ENCODE results near the gene GPR157.

The GPR157 gene

DNA sequence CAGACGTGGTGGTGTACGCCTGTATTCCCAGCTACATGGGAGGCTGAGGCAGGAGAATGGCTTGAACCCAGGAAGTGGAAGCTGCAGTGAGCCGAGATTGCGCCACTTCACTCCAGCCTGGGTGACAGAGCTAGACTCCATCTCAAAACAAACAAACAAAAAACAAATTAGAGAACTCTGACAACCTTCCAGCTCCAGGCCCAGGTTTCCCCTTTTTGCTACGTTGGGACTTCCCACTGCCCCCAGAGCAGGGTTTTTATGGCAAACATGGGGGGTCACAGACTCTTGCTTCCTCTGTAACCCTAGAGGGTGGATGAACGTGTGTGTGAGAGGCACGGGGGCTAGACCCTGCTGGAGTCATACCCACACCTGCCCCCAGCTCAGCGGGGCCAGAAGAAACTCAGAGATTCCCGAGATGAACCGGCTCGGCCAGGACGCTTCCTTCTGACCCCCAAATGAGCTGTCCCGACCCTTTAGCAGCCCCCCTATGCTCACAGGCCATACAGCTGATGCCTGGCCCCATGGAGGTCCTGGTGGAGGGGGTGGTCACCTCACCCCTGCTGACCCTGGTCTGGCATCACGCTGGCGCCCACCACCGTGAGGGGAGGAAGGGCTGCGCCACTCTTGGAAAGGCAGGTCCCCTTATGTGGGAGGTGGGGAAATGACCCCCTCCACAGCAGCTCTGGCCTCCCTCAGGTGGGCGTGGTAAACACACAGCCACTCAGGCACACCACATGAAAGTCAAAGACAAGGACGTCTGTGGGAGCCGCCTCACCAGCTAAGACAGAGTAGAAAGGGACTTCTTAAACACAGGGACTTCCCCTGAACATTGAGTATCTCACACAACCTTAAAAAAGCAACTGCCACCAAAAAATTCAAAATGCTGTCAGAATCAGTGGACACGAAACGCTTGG is 7.1 kb downstream of the GPR157 start:
- no peak for TF ChIP-seq CTCF (conservative IDR thresholded peaks at IDR 0.05; ENCODE audit: low read depth)
- no peak for DNase-seq (ENCODE audit: low spot score)
- H3K27ac ChIP-seq: no peak overlapping the region
- POLR2A ChIA-PET (ENCODE audit: low non-redundant PET): no interaction called here
- CTCF ChIA-PET: interaction anchor here (0.6 to 0.9 kb wide), 3 partner anchors 11 to 901 kb away, joined by 3 to 5 read pairs (median 3); no protein-coding TSS in a partner anchor

GRCh38 chr1:9120312-9120958 is 8.5 kb downstream of the GPR157 start:
- no peak overlapping the region; the same call in 1 of the 2 replicates for H3K27ac ChIP-seq
- POLR2A ChIA-PET (ENCODE audit: low non-redundant PET): no interaction called here
- DNase-seq (ENCODE audit: low spot score): no peak
- CTCF ChIA-PET: no interaction called here
- TF ChIP-seq CTCF (conservative IDR thresholded peaks at IDR 0.05; ENCODE audit: low read depth): no peak

- no peak for DNase-seq (ENCODE audit: low spot score)
- POLR2A ChIA-PET (ENCODE audit: low non-redundant PET): no interaction called here
- CTCF ChIA-PET: no interaction called here
- no peak for TF ChIP-seq CTCF (conservative IDR thresholded peaks at IDR 0.05; ENCODE audit: low read depth)
- peak overlapping the region; percentile 10; the same call in 1 of the 2 replicates for H3K27ac ChIP-seq
These were observed 9.2 kb downstream of the GPR157 start for GRCh38 chr1:9119745-9120144.

DNA sequence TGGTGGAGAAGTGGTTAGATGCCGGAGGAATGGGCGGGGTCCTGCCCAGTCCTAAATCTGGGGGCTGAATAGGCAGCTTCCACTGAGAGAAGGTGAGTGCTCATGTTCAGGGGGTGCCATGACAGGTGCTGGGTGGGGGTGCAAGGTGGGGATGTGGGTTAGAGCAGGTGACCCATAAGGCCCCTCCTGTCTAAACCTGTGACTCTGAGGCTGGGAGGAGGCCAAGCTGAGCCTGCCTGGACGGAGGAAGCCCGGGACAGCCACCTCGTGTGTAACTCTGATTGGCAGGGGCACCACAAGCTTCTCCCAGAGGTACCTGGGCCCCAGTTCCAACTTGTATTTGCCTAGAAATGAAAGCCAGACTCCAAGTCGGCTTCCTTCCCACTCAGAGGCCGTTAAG is 10.7 kb downstream of the GPR157 start:
- CTCF ChIA-PET: interaction anchor here (0.6 kb wide), 1 partner anchor 587 kb away, joined by 3 read pairs; no protein-coding TSS in a partner anchor
- POLR2A ChIA-PET (ENCODE audit: low non-redundant PET): interaction anchor here (1.1 kb wide), 1 partner anchor 9 kb away, joined by 3 read pairs; no protein-coding TSS in a partner anchor
- H3K27ac ChIP-seq: peak overlapping the region; percentile 31
- DNase-seq (ENCODE audit: low spot score): no peak
- no peak for TF ChIP-seq CTCF (conservative IDR thresholded peaks at IDR 0.05; ENCODE audit: low read depth)

- ChIA-PET CTCF (interaction anchor here (0.7 kb wide), 3 partner anchors 15 to 604 kb away, joined by 3 to 5 read pairs (median 4); no protein-coding TSS in a partner anchor), POLR2A (ENCODE audit: low non-redundant PET) (interaction anchor here (0.6 kb wide), 1 partner anchor 10 kb away, joined by 5 read pairs; no protein-coding TSS in a partner anchor)
- no peak overlapping the region for H3K27ac ChIP-seq
- DNase-seq (ENCODE audit: low spot score): no peak
- TF ChIP-seq CTCF (conservative IDR thresholded peaks at IDR 0.05; ENCODE audit: low read depth): no peak
These were observed 13.3 kb downstream of the GPR157 start for GRCh38 chr1:9115351-9116205.
